ACC112 (cell line): Measurements from ENCODE around the gene RRAS.

Experiments used
- H2AFZ ChIP-seq: fragments of 200-600 bp; sonication (generic); one replicate; pipeline ENCODE4 v1.6.0; 2017; ENCODE audit warnings: antibody characterized with exemption, low read length; ENCODE audit not compliant: unreplicated experiment
- H3K27ac ChIP-seq: fragments of 200-600 bp; sonication (generic); 2 replicates; pipeline ENCODE4 v1.5.1; 2014; ENCODE audit warnings: low read depth, mild to moderate bottlenecking, antibody characterized with exemption, low read length, moderate library complexity
- H3K27me3 ChIP-seq: fragments of 200-600 bp; sonication (generic); 2 replicates; pipeline ENCODE4 v1.6.1; 2014; ENCODE audit warnings: mild to moderate bottlenecking, antibody characterized with exemption, low read length, moderate library complexity, mixed read lengths; ENCODE audit not compliant: insufficient read depth
- H3K36me3 ChIP-seq: fragments of 200-600 bp; sonication (generic); 2 replicates; pipeline ENCODE4 v1.6.1; 2016; ENCODE audit warnings: mild to moderate bottlenecking, antibody characterized with exemption, low read length, moderate library complexity, mixed read lengths; ENCODE audit not compliant: insufficient read depth
- H3K4me1 ChIP-seq: fragments of 200-600 bp; sonication (generic); one replicate; pipeline ENCODE4 v1.6.1; 2016; ENCODE audit warnings: low read length, mixed read lengths; ENCODE audit not compliant: insufficient read depth, unreplicated experiment, control insufficient read depth
- H3K4me3 ChIP-seq: fragments of 200-600 bp; sonication (generic); 2 replicates; pipeline ENCODE4 v1.5.1; 2014; ENCODE audit warnings: mild to moderate bottlenecking, low read depth, low read length
- H3K79me2 ChIP-seq: fragments of 200-600 bp; sonication (generic); one replicate; pipeline ENCODE4 v1.6.0; 2016; ENCODE audit warnings: low read length; ENCODE audit not compliant: control insufficient read depth, unreplicated experiment, insufficient read depth

The RRAS gene

GRCh38 chr19:49683814-49684250 lies 43.9 kb upstream of the RRAS start:
- Histone ChIP-seq H3K4me1 (peaks cover 15% of the 10 kb centered on the region), H3K79me2 (peaks cover 23% of the 10 kb centered on the region), H3K27me3 (no peaks in the 10 kb centered on the region), H2AFZ (no peak overlapping the region), H3K27ac (no peak overlapping the region), H3K4me3 (no peak overlapping the region), H3K36me3 (peaks cover 3% of the 10 kb centered on the region; the same call in 1 of the 2 replicates)

- Histone ChIP-seq H3K79me2 (peaks cover 34% of the 10 kb centered on the region), H3K4me1 (peaks cover 15% of the 10 kb centered on the region), H3K4me3 (no peak overlapping the region), H2AFZ (no peak overlapping the region), H3K36me3 (peaks cover 3% of the 10 kb centered on the region; the same call in 1 of the 2 replicates), H3K27ac (no peak overlapping the region), H3K27me3 (no peaks in the 10 kb centered on the region)
Measured at GRCh38 chr19:49682274-49682673, 42.3 kb upstream of the RRAS start.

- H2AFZ ChIP-seq: no peak overlapping the region
- H3K79me2 ChIP-seq: peaks cover 34% of the 10 kb centered on the region
- H3K27me3 ChIP-seq: no peaks in the 10 kb centered on the region
- peaks cover 15% of the 10 kb centered on the region for H3K4me1 ChIP-seq
- H3K27ac ChIP-seq: no peak overlapping the region
- no peak overlapping the region for H3K4me3 ChIP-seq
- peaks cover 3% of the 10 kb centered on the region; the same call in 1 of the 2 replicates for H3K36me3 ChIP-seq
Measured at GRCh38 chr19:49681830-49682229, 41.9 kb upstream of the RRAS start.

DNA sequence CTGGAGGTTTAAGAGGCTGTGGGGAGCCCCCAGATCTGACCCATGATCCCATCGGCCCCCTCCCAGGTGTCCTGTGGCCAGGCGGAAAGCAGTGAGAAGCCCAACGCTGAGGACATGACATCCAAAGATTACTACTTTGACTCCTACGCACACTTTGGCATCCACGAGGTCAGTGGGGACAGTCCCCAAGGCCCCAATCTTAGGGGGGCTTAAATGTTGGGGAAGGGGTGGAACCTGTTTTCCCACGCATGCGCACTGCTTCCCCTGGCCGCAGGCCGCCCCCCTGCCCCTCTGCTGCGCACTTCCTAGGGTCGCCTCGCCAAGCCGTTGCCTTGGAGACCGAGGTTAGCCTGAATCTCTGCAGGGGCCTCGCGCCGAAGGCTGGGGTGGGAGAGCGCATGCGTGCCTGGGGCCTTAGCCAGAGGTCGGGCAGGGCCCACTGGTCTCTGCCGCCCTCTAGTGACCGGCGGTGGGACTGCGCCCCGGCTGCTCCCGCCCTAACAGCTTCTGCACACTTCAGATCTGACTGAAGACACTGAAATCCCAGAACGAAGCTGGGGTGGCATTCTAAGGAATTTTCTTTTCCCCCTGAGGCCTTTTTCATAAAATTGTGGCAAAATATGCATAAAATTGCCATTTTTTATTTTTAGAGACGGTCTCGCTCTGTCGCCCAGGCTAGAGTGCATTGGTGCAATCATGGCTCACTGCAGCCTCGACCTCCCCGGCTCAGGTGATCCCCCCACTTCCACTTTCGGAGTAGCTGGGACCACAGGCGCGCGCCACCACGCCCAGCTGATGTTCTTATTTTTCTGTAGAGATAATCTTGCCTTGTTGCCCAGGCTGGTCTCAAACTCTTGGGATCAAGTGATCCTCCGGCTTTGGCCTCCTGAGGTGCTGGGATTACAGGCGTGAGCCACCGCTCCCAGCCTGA lies 40.7 kb upstream of the RRAS start:
- Histone ChIP-seq H3K4me3 (peak overlapping the region; percentile 37; the same call in 1 of the 2 replicates), H3K4me1 (peaks cover 15% of the 10 kb centered on the region), H2AFZ (no peak overlapping the region), H3K27ac (no peak overlapping the region), H3K27me3 (no peaks in the 10 kb centered on the region), H3K79me2 (peaks cover 34% of the 10 kb centered on the region), H3K36me3 (peaks cover 3% of the 10 kb centered on the region; the same call in 1 of the 2 replicates)

DNA sequence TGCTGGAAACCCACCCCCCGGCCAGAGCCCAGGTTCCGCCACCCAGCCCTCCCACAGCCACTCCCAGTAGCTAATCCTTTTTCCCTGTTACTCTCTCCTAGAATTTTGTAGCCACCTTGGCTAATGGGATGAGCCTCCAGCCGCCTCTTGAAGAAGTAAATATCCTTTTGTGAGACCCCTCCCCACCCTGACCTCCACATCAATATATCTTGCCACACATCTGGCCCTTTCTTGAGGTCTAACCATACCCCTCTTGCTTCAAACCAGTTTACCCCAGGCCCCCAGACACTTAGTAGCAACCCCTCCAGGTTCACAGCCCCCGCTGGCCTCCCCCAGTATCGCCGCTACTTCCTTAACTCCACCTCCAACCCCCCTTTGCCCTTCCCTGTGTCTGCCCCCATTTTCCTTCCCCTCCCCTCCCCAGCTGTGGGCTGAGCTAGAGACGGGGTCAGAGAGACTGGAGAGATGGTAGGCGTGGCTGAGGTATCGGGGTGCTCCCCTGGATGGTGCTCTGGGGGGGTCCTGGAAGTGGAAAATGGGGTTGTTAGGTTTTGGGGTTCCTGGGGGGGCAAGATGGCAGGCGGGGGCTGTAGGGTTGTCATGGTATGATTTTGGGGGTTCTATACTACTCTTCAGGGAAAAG lies 39.9 kb upstream of the RRAS start:
- Histone ChIP-seq H3K36me3 (peaks cover 3% of the 10 kb centered on the region; the same call in 1 of the 2 replicates), H2AFZ (no peak overlapping the region), H3K4me3 (no peak overlapping the region), H3K79me2 (peaks cover 34% of the 10 kb centered on the region), H3K27me3 (no peaks in the 10 kb centered on the region), H3K27ac (no peak overlapping the region), H3K4me1 (peaks cover 15% of the 10 kb centered on the region)

DNA sequence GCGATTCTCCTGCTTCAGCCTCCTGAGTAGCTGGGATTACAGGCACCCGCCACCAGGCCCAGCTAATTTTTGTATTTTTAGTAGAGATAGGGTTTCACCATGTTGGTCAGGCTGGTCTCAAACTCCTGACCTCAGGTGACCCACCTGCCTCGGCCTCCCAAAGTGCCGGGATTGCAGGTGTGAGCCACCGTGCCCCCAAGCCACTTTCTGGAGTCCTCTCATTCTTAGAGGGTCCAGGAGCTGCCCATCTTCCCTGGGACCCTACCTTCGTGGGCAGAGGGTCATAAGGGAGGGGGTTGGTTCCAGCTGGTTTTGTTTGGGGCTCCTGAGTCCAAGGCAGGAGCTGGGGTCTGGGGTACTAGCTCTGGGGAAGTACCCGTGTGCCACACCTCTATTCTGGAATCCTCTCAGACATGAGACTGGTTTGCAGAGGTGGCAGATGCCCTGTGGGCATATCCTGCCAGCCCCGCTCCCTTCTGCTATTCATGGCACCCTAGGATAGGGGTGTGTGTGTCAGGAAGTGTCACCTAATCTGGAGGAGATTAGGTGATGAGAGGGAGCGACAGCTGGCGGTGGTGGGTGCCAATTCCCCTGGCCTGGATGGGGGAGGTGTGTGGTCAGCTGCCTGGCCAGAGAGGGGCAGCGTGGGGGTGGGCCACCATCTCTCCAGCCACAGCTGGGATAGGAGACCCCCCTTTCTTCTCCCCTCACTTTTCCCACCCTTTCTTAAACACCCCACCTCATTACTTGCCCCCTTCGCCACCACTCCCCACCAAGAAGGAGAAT lies 39.2 kb upstream of the RRAS start:
- Histone ChIP-seq H3K27ac (no peak overlapping the region), H3K79me2 (peaks cover 34% of the 10 kb centered on the region), H2AFZ (no peak overlapping the region), H3K36me3 (peaks cover 3% of the 10 kb centered on the region; the same call in 1 of the 2 replicates), H3K4me3 (no peak overlapping the region), H3K4me1 (peaks cover 15% of the 10 kb centered on the region), H3K27me3 (no peaks in the 10 kb centered on the region)

DNA sequence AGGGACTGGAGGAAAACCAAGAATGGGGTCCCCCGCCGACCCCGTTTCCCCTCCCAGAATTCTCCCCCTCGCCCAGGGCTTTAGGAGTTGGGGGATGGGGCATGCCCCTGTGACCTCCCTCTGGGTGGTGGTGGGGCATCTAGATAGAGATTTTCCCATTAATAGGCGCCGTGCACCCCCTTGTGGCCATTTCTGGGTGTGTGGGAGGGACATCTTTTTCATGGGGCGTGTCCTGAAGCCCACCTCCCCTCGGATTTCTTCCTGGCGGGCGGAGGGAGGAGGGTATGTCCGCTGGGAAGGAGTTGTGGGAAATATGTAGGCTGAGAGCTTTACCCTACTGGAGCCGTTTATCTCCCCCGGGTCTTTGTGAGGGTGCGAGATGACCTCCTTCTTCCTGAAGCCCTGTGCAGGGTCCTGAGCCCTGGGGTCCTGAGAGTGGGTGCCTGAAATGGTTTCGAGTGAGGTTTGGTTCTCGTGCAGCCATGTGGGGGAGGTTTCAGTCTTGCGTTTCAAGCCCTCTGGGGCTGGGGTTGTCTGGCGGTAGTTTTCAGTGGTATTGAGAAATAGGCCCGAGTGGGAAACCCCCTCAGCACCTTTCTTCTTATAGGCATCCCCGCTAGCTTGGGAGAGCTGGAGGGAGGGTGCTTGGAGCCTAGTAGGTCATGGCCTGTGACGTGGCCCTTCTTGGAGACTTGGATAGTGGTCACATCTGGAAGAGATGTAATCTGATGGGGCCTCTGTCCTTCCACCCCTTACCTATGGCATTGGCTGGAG lies 38.1 kb upstream of the RRAS start:
- peaks cover 34% of the 10 kb centered on the region for H3K79me2 ChIP-seq
- no peaks in the 10 kb centered on the region; the same call in 1 of the 2 replicates for H3K36me3 ChIP-seq
- H3K27ac ChIP-seq: peak overlapping the region; percentile 79
- H3K4me1 ChIP-seq: peaks cover 15% of the 10 kb centered on the region
- H2AFZ ChIP-seq: no peak overlapping the region
- peak overlapping the region; percentile 94 for H3K4me3 ChIP-seq
- H3K27me3 ChIP-seq: no peaks in the 10 kb centered on the region

- H3K79me2 ChIP-seq: peaks cover 34% of the 10 kb centered on the region
- H3K36me3 ChIP-seq: no peaks in the 10 kb centered on the region; the same call in 1 of the 2 replicates
- H3K4me3 ChIP-seq: peak within 1 kb of the TSS; percentile 94
- H3K27me3 ChIP-seq: no peaks in the 10 kb centered on the region
- H2AFZ ChIP-seq: peak within 1 kb of the TSS; percentile 10
- peak within 1 kb of the TSS; percentile 83 for H3K27ac ChIP-seq
- peaks cover 15% of the 10 kb centered on the region for H3K4me1 ChIP-seq
Measured at GRCh38 chr19:49677231-49677900, 37.4 kb upstream of the RRAS start, which contains the start of gene PRMT1. Gene PRMT1, plus strand, starts transcription at chr19:49677271. Its CDS starts 10 bp downstream, at chr19:49677281.

DNA sequence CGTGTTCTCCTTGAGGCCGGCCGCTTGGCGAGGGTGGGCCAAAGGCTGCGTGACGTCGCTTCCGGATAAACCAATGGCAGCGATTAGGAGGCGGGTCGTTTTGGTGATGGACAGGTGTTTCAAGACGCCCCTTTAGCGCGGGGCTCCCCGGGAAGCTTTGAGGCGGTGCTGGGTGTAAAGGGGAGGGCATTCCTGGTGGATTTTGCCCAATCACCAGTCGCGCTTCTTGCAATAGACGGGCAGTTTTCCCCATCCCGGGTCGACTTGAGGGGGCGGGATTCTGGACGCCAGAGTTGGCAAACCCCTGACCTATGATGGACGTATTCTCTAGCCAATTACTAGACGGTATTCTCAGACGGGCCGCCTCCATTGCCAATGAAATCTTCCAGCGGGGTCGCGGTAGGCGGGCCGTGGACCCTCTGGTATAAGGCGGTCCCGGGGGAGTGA lies 36.9 kb upstream of the RRAS start:
- H3K79me2 ChIP-seq: peaks cover 34% of the 10 kb centered on the region
- H3K36me3 ChIP-seq: no peaks in the 10 kb centered on the region; the same call in 1 of the 2 replicates
- peaks cover 19% of the 10 kb centered on the region for H3K4me1 ChIP-seq
- H3K27ac ChIP-seq: peak overlapping the region; percentile 83
- no peaks in the 10 kb centered on the region for H3K27me3 ChIP-seq
- peak overlapping the region; percentile 94 for H3K4me3 ChIP-seq
- no peak overlapping the region for H2AFZ ChIP-seq
